ENCODE measurements around the gene E2F8. TPM values are rescaled to one million over a fixed set of nuclear protein-coding genes. Genes with fewer than 3 reads are reported as not detected.

The E2F8 gene
- total and polyA plus RNA-seq, 9 of the 15 experiments (the other 6 are each of a cell fraction or from before 2014, with no cell fraction given) = 6.9 to 23.6 (median 12.1) TPM

GRCh38 chr11:19200410-19201201, 40.1 kb downstream of the E2F8 start:
- DNase-seq (ENCODE audit: extremely low read depth in 1 of 4, low spot score in 3 of 4) = no peak
- Histone ChIP-seq H3K27ac (ENCODE audit: extremely low read depth, low read depth, low read length) (no peak overlapping the region), H2AFZ (ENCODE audit: low read depth, low read length) (no peak overlapping the region)

More at GRCh38 chr11:19200410-19201201, 40.1 kb downstream of the E2F8 start:
- ChIA-PET POLR2A (interaction anchor here (1.0 to 1.6 kb wide), 2 partner anchors 14 kb away, joined by 4 read pairs; no protein-coding TSS in a partner anchor), CTCF (ENCODE audit: low intra/inter-chr PET ratio) (no interaction called here)
- in situ Hi-C loops (cut with MboI) = no loop called here
- intact Hi-C loops (cut with micrococcal nuclease) = no loop called here
- Histone ChIP-seq H3K4me3 (no peak overlapping the region), H3K4me1 (replicated peaks in 1 of 2; ENCODE audit: control insufficient read depth in 2 of 2, insufficient read depth in 2 of 2, low read length in 2 of 2) (no peaks in the 10 kb centered on the region; a peak in 1 of 5 replicates), H3K9me1 (ENCODE audit: control insufficient read depth, insufficient read depth, low read length) (no peaks in the 10 kb centered on the region), H4K20me1 (replicated peaks; ENCODE audit: control insufficient read depth, insufficient read depth, low read length) (no peaks in the 10 kb centered on the region), H3K9me3 (replicated peaks; ENCODE audit: control insufficient read depth, insufficient read depth, low read depth, low read length) (no peaks in the 10 kb centered on the region), H3K36me3 (ENCODE audit: control insufficient read depth, insufficient read depth, low read length) (no peaks in the 10 kb centered on the region), H3K79me2 (ENCODE audit: control insufficient read depth, insufficient read depth, low read length) (no peaks in the 10 kb centered on the region), H3K9ac (ENCODE audit: insufficient read depth in 1 of 2, low read depth in 2 of 2, low read length in 2 of 2) (no peak overlapping the region), H3K4me2 (ENCODE audit: insufficient read depth, low read length) (no peak overlapping the region), H3K27me3 (ENCODE audit: control insufficient read depth in 2 of 2, insufficient read depth in 2 of 2, low read length in 2 of 2) (peaks cover 12 to 16% of the 10 kb centered on the region in 2 experiments; a peak in 4 of 5 replicates)
- TF ChIP-seq ZNF766 (CRISPR knock-in tag; conservative IDR thresholded peaks at IDR 0.05) (0 out of 2 replicates have a peak, but pooled peaks have one; percentile 36), MAZ (CRISPR knock-in tag; conservative IDR thresholded peaks at IDR 0.05 in 1 of 2, IDR thresholded peaks at IDR 0.05 in 1 of 2) (0 out of 4 replicates have a peak, but pooled peaks of 1 of the 2 experiments have one; percentile 11), SP2 (IDR thresholded peaks at IDR 0.05; ENCODE audit: extremely low read depth, low read depth, low read length, poor library complexity, severe bottlenecking) (no peak), THRB (CRISPR knock-in tag; conservative IDR thresholded peaks at IDR 0.05) (no peak)
- BruUV-seq (replicated peaks) = no TSS peak
- FAIRE-seq = no peak
- WGBS (ENCODE audit: insufficient coverage, low coverage, missing lambda C conversion rate) = 5% methylated on average over 5 of the region's 6 CpGs
- no peak for ATAC-seq

Measured in K562 (cell line).